NCI-H2081 treated with DMSO at 0.1 percent for 48 hours (cell line): ENCODE data around the gene RASA3.
"Not testable (repeated sequence)": the region's sequence is repeated elsewhere in the genome, so short reads cannot be mapped to it uniquely, and the experiment has no call there.

ENCODE experiments used
- DNase-seq: peaks from one replicate; lab custom pipeline; 2025; lab: John Stamatoyannopoulos, UW

The RASA3 gene

DNA sequence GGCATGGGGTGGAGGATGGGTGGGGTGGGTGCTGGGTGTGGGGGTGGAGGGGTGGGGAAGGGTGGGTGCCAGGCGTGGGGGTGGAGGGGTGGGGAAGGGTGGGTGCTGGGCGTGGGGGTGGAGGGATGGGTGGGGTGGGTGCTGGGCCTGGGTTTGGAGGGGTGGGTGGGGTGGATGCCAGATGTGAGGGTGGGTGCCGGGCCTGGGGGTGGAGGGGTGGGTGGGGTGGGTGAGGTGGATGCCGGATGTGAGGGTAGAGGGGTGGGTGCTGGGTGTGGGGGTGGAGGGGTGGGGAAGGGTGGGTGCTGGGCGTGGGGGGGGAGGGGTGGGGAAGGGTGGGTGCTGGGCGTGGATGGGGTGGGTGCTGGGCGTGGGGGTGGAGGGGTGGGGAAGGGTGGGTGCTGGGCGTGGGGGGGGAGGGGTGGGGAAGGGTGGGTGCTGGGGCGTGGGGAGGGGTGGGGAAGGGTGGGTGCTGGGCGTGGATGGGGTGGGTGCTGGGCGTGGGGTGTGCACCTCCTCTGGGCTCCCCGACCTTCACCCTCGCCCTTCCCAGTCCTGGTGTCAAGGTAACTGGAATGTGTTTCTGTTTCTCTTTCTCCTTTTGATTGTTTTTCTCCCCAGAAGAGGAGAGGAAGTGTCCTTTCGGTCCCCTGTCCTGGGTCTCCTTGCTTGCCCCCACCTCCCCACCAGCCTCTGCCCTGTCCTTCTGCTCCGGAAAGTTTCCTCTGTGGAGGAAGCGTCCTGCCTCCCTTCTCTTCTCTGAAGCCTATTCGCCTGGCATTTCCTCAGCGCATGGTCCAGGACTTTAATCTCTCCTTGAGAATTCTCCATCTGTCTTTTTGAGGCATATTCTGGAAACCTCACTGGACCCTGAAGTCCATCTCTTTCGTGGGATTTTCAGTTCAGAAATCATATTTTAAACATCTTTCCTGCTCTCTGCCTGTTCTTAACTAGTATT, 23.8 kb upstream of the RASA3 start:
- DNase-seq, result no peak

DNA sequence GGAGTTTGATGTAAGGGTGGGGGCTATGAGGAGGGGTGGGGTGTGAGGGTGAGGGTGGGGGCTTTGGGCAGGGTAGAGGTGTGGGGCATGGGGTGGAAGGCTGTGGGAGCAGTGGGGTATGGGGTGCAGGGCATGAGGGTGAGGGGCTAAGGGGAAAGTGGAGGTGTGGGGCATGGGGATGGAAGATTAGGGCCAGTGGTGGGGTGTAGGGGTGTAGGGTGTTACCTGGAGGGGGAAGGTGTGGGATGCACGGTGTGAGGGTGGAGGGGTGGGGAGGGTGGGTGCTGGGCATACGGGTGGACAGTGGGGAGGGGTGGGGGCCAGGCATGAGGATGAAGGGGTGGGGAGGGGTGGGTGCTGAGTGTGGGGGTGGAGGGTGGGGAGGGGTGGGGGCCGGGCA, 22.9 kb upstream of the RASA3 start:
- DNase-seq, result no peak

DNA sequence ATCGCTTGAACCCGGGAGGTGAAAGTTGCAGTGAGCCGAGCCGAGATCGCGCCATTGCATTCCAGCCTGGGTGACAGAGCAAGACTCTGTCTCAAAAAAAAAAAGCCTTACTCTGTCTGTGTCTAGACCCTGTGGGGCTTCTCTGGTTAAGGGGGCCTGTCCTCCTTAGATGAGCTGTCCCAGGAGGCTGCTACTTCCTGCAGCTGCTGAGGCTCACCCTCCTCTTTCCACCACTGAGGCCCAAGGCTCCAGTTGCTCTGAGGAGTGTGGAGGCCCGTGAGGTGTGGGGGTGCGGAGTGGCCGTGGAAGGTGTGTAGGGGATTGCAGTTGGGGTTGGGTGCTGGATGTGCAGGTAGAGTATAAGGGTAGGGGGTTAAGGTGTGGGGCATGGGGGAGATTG, 22.1 kb upstream of the RASA3 start:
- no peak for DNase-seq

DNA sequence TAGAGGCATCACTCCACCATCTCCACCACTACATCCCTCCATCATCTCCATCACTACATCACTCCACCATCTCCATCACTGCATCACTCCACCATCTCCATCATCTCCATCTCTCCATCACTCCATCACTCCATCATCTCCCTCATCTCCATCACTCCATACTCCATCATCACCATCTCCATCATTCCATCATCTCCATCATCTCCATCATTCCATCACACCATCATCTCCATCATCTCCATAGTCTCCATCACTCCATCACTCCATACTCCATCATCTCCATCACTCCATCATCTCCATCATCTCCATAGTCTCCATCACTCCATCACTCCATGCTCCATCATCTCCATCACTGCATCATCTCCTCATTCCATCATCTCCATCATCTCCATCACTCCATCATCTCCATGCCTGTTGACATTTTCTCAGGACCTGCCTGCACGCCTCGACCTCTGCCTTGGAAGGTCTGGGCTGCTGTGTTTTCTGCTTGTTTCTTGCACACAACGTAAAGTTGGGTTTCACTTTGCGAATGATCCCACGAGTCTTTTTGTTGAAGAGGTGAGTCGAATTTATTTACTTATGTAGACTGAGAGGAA, 21.2 kb upstream of the RASA3 start:
- DNase-seq, result no peak

DNA sequence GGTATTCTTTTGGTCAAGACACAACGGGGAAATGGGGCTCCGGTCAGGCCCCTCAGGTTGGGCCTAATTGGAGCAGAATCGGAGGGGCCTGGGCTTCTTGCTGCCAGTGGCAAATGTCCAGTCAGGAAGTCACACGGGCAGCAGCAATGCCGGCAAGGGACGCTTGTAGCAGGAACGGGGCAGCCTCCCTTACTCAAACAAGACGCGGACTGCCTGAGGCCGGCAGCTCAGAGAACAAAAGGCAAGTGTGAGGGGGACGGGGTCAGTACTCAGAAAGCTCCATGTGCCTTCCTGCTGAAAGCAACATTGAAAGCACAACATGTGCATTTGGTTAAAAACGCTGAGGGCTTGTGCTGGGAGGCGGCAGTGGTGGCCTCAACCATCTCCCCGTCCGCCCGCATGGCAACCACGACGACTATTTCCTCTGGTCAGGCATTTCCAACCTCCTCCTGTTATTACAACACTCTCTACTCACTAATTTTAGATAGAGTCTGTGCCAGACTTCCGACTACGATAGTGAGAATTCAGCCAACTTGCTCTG, 20.5 kb upstream of the RASA3 start:
- DNase-seq, result no peak

DNA sequence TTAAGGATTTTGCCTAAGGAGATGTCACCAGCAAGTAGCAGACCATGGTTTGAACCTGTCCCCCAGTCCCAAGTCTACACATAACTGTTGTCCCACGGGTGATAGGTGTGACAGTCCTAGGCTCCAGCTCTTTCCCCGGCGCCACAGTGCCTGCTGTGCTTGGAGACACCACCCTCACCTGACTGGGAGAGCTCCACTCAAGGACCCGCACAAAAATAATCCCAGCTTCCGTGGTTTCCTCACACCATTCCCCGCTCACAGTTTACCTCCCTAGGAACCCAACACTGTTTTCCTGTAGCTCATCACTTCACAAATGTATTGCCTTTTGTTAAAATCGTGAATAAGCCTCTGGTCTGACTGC, 19.8 kb upstream of the RASA3 start:
- DNase-seq, result no peak

DNA sequence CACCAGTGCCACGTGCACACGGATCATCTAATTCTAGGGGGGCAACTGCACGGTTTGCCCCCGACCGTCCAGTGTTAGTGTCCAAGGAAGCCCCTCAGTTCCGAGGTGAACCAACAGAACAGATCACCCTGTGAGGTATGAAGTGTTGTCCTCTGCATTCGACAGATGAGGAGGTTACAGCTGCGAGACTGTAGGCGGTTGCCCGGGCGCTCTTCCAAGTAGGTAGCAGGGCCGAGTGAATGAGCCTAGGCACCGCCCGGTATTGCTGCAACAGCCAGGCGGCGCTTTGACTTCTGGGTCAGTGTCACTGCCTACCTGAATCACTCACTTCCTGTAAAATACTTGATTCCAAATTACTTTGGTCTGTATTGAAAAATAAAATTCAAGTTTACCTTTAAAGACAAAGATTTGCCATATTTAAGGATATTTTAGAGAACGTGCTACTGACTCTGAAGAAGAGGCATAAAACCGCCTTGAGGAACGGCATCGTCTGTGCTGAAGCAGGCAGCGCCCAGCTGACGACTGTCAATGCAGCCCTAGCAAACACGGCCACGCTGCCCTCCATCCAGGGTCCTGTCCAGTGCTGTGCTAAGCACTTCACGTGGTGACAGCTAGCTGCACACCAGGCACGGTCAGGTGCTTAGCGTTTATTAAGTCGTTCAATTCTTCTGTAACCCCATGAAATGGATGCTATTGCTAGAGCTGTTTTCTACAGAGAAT, 19.3 kb upstream of the RASA3 start:
- DNase-seq, result no peak

DNA sequence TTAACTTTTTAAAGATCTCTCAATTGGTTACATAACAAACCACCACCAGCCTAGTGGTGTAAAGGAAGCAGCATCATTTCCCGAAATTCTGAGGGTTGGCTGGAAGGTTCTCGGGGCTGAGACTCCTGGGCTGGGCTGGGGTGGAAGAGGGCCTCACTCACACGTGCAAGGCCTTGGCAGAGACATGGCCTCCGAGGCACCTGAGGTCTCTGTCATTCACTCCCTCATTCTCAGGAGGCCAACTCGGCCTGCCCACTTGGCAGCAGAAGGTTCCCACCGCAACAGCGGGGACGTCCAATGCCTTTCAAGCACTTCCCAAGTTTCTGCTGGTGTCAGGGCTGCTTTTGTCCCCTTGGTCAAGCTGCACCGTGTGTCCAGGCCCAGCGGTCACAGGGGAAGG, 18.6 kb upstream of the RASA3 start:
- no peak for DNase-seq

DNA sequence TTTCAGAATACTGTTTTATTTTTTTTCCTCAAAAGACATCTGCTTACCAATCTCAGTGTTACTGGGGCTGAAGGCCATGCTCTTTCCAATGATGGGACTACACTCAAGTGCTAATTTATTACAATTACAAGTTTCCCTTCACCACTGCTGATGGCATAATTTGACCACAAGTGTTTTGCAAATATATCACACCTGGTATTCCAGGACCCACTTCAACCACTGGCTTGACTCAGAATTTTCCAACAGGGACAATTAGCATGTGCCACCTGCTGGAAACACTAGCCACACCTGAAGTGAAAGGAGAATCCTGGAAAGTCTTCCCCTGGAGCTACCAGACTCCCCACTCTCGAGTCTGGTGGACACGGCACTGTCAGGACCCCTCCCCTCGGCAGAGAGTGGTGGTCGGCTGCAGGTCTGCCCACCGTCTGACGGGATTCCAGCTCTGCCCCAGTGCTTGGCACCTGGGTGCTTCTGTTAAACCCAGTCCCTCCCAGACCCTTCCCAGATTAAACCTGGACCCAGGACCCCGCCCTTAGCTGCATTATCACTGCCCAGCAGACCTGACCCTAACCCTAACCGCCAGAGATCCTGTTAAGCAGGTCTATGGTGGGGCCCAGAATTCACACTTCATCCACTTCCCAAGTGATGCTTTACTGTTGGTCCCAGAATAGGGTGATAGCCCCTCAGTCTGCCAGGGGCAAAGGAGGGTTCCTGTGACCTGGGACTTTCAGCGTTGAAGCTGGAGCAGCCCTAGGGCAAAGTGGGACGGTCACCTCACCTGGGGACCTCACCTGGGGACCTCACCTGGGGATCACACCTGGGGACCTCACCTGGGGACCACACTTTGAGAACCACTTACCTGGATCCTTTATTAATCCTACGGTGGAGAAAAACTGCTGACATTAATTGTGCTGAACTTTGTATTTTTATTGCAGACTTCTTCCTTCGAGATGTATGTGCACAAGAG, 17.6 kb upstream of the RASA3 start:
- peak; percentile 56 for DNase-seq

DNA sequence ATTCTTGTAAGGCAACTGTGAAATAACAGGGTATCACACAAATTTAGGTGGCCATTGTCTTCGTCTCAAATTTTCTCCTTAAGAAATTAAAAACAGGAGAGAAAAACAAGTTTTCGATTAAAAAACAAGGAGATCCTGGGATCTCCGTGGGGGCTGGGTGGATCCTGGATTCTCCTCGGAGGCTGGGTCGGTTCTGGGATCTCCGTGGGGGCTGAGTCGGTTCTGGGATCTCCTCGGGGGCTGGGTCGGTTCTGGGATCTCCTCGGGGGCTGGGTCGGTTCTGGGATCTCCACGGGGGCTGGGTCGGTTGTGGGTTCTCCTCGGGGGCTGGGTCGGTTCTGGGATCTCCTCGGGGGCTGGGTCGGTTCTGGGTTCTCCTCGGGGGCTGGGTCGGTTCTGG, 16.5 kb upstream of the RASA3 start:
- not testable (repeated sequence) for DNase-seq

DNA sequence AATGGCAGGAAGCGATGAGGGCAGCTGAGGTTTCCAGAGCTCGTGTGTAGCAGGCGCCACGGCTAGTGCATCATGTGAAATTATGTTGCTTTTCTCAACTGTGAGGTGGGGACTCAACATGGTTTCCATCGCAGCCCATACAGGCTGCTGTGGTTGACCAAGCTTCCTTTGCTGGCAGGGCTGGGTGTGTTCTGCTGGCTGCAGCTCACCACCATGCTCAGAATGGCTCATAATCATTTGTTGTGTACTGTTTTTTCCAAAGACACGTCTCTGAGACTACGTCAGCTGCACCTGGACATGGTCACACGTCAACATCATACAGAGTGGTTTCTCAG, 16.1 kb upstream of the RASA3 start:
- DNase-seq, result no peak

DNA sequence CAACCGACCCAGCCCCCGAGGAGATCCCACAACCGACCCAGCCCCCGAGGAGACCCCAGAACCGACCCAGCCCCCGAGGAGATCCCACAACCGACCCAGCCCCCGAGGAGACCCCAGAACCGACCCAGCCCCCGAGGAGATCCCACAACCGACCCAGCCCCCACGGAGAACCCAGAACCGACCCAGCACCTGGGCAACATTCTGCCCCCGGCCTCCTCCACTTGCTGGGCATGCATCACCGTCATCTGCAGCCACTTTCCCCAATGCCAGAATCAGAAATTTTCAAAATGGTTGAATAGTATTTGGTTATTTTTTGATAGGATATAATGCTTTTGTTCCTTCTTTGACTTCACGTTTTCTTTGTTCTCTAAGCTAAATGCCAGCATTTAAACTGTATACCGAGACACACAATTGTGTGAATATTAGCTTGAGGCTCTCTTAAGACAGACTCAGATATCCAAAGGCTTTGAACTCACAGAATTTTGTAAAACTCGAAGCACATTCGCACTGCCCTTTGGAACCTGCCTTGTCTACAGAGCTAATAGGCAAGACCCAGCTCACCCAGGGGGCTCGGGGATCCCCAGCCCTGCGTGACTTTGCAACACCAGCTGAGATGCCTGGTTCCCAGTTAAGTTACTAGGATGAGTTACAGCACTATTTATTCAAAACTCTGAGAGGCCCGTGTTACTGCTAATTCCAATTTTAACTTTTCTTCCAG, 15.5 kb upstream of the RASA3 start:
- no peak for DNase-seq

DNA sequence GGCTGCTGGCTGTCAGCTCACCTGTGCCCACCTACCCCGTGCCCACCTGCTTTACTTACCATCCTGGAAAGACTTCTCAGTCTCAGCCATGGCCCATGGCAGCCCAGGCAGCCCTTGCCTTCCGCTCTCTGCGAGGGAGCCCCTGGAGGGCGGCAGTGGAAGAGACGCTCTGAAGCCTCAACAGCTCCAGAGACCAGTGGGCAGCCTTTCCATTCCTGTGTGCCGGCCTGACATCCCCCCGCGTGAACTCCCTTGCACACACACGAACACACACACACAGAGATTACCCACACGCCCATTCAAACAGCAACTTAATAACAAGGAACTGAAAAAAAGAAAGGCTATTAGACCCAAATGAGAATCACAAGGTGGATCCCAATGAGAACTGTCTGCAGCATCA, 14.2 kb upstream of the RASA3 start:
- no peak for DNase-seq

DNA sequence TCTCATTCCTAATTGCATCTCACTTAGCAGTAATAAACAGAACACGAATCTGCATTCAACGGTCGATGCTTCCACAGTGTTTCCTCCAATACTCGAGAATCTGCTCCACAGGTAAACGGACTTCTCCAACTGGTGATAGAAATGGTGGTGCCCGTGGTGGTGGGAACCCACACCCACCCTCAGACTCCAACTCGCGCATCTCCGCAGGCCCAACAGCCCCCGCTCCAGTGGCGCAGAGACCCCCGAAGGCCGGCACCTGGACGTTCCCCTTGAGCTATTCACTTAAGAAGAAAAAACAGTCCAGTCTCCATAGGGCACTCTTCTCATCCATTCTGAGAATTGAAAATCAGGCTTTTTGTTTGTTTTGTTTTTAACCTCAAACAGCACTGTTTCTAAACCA, 13.8 kb upstream of the RASA3 start:
- no peak for DNase-seq

DNA sequence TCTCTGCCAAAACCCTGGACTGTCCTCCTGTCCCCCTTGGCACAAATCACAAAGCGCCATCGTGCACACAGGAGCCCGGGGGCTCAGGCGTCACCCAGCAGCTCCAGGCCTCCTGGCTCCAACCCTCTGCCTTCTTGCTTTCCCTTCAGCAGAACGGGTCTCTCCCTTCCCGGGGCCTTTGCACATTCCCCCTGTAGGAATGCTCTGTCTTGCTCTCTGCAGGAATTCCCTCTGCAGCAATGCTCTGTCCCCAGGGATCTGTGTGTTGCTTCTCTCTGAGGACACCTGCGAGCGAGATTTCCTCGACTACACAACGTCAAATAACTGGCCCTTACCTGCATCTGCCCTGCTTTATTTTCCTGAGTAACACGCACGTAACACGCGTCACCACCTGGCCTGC, 13.3 kb upstream of the RASA3 start:
- DNase-seq, result no peak

DNA sequence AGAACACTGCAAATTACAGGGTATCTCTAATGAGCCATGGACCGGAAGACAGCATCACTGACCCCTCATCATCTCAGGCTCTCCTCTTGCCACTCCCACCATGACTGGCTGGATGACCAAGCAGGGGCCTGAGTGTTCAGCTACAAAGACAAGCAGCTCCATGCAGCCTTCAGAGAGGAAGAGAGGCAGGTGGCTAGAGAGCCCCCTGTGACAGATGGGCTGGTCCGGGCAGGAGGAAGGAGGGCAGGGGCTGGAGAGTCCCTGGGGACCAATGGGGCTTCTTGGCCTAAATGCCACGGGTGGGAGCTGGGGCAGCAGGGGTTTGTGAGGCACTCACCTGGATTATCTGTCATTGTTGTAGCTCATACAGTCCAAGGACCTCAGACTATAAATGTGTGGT, 12.8 kb upstream of the RASA3 start:
- DNase-seq, result no peak

DNA sequence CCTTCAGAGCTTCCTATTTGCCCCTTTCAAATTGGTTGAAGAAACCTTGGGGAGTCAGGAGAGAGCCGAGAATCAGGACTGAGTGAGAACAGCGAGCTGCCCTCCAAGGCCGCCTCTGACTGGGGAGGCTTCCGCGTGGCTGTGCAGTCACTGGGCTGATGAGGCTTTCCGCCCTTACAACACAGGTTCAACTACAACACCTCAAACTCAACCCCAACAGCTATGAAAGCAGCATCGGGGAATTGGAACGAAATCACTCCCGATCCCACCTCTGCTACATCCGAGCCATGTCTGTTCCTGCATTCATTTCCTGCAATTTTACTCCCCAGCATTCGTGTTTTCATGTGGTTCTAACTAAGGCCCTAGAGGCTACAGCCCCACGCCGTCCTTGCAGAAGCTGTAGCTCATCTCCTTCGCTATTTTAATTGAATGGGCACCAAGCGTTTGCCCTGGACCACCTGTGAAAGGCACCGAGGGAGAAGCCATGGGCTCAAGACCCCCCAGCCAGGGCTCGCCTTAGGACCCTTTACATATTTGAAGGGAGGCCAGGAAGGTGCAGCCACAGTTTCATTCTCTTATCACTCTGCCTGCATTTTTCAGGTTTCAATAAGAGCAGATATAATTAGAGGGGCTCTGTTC, 12.3 kb upstream of the RASA3 start:
- DNase-seq, result no peak

DNA sequence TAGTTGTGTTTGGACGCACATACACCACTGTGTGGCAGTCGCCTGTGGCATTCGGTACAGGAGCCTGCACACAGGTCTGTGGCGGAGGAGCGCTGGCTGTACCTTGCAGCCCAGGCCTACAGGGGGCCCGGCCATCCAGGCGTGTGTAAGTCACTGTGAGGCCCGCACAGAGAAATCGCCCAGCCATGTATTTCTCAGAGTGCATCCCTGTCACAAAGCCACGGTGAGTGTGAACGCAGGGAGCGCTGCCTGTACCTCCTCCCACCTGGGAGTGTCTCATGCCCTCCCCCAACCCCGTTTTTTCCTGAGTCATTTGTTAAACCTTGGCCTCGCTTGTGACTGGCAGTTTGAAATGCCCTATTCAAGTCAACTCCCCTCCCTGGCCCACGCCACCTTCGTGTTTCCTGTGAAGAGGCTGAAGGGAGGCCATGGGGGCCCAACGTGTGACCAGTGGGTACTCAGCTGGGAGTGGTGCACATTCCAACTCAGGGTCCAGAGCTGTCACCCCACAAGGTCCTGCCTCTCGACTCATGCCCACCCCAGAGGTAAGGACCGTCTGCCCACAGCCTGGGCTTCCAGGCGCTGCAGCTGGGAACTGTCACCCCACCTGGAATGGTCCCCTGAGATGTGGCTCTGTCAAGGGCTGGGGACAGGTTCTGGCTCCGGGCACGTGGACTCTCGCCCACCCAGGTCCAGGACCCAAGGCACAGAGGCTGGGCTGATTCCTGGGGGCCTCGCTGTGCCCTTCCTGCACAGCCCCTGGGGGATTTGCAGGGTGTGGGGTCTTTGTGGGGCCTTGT, 11.6 kb upstream of the RASA3 start:
- DNase-seq, result no peak

DNA sequence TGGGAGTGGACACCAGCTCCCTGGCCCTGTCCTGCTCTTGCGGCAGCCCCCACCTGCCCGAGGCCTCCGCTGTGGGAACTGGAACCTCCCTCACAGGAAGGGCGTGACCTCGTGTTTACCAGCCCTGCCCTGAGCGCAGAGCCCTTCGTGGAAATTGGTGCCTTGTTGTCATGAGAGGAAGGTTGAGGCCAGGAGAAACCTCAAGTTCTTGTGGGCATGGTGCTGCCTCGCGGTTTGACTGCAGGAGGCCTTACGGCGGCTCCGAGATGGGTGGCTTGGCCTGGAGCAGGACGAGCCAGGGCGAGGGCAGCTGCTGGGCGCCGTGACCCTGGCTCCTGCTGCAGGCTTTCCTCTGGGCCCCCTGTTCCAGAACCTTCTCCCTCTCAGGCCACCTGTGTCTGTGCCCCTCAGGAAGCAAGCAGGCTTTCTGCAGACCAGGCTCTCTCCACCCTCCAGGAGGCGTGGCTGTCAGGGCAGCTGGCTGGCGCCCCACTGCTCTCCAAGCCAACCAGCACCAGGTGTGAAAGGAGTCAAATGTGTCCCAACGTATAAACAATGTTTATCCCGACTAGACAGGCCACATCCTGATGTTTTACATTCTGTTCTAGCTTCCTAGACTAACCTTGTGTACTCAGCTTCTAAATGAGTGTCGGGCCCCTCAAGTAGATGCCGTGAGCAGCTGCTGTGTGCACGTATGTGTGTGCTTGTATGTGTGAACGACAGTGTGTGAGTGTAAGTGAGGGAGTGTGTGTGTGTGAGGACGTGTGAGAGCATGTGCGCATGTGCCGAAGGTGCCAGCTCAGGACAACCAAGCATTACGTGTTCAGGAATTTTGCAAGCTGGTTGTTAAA, 10.4 kb upstream of the RASA3 start:
- peak; percentile 11 for DNase-seq
